PC-3 (cell line): Measurements from ENCODE around the gene EXOC6B.

ENCODE experiments used
- EZH2phosphoT487 ChIP-seq: fragments of 300-600 bp; sonication (generic); IDR thresholded peaks from 2 replicates; pipeline ENCODE4 v1.6.1; 2018; ENCODE audit warnings: mild to moderate bottlenecking, antibody characterized with exemption, low read length, borderline replicate concordance
- TF ChIP-seq, protein P1 (sequence below): fragments of 300-600 bp; sonication (generic); conservative IDR thresholded peaks from 2 replicates; pipeline ENCODE4 v1.5.1; 2017; ENCODE audit warnings: antibody characterized with exemption, low read depth, mild to moderate bottlenecking, low read length

DNA sequence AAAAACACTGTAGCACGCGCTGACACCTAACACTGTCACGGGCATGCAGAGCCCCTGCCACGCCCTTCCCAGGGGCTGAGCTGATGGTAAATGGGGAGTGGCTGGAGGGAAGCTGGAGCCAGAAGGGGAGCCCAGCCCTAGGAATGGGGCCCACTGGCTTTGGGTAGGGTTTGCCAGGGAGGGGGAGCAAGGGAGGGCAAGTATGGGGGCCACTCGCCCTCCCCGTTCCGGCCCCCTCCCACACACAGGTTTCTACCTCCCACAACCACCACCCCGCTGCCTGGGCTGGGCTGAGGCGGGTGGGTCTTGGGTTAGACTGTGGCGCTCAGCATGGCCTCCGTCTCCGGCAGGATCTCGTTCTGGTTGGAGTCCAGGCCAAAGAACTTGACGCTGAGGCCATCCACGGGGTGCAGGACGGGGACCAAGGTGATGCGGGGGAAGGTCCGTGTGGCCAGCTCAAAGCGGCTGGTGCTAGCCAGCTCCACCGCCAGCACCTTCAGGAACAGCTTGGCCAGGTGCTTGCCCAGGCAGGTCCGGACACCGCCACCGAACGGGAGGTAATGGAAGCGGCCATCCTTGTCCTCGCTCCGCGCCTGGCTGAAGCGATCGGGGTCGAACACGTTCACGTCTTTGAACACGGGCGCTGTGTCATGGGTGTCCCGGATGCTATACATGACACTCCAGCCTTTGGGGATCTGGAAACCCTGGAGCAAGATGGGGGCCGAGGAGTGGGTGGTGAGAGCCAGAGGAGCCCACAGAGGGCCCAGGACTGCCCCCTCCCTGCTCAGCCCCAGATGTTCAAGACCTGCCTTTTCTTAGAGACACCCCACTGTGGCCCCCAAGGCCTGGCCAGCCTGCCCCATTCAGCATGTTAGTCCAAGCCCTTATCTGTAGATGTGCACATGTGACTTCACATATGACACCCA lies 693.7 kb downstream of the EXOC6B start:
- TF ChIP-seq, protein P1, sequence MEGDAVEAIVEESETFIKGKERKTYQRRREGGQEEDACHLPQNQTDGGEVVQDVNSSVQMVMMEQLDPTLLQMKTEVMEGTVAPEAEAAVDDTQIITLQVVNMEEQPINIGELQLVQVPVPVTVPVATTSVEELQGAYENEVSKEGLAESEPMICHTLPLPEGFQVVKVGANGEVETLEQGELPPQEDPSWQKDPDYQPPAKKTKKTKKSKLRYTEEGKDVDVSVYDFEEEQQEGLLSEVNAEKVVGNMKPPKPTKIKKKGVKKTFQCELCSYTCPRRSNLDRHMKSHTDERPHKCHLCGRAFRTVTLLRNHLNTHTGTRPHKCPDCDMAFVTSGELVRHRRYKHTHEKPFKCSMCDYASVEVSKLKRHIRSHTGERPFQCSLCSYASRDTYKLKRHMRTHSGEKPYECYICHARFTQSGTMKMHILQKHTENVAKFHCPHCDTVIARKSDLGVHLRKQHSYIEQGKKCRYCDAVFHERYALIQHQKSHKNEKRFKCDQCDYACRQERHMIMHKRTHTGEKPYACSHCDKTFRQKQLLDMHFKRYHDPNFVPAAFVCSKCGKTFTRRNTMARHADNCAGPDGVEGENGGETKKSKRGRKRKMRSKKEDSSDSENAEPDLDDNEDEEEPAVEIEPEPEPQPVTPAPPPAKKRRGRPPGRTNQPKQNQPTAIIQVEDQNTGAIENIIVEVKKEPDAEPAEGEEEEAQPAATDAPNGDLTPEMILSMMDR, result no peak
- TF ChIP-seq EZH2phosphoT487, result no peak
